HEK293 (cell line): Measurements from ENCODE around the gene ATP5F1D.
A peak's percentile ranks its signal among the peaks of the same experiment; 100 is the strongest.

Experiments
- CTCF ChIA-PET: fragments of 350-600 bp; formaldehyde crosslinking; extraction: SDS; loops from one replicate; lab custom pipeline; 2021; ENCODE audit warnings: antibody characterized with exemption; lab: Yijun Ruan, JAX
- POLR2A ChIA-PET: fragments of 300-600 bp; formaldehyde crosslinking; extraction: SDS; loops from one replicate; lab custom pipeline; 2020; ENCODE audit warnings: antibody characterized with exemption, inconsistent platforms; lab: Yijun Ruan, JAX
- H3K27ac ChIP-seq: fragments of 200-500 bp; sonication (Bioruptor generic); 2 replicates; pipeline ENCODE4 v1.5.1; 2014; ENCODE audit warnings: low read depth, low read length, control low read depth, inconsistent platforms; ENCODE audit errors: extremely low read depth
- H3K36me3 ChIP-seq, 2 experiments: fragments of 200-500 bp in 1 of 2; sonication (Bioruptor generic) in 1 of 2; 1 replicate in 1 of 2; 2 replicates in 1 of 2; pipeline ENCODE4 v1.5.1; 2014 to 2017; ENCODE audit warnings: inconsistent platforms in 2 of 2, low read length in 2 of 2; ENCODE audit not compliant: control insufficient read depth in 2 of 2, insufficient read depth in 1 of 2
- H3K4me1 ChIP-seq: fragments of 200-500 bp; sonication (Bioruptor generic); 2 replicates; pipeline ENCODE4 v1.5.1; 2014; ENCODE audit warnings: mild to moderate bottlenecking, low read length, inconsistent platforms; ENCODE audit not compliant: control insufficient read depth, insufficient read depth
- H3K4me3 ChIP-seq: 2 replicates; pipeline ENCODE4 v1.5.1; 2011; ENCODE audit warnings: low read depth, mild to moderate bottlenecking, control low read depth, low read length, moderate library complexity
- H3K9me3 ChIP-seq: fragments of 200-500 bp; sonication (Bioruptor generic); 2 replicates; pipeline ENCODE4 v1.5.1; 2014; ENCODE audit warnings: low read depth, low read length, inconsistent platforms; ENCODE audit not compliant: control insufficient read depth, insufficient read depth
- BCL11B ChIP-seq: fragments of 450-650 bp; formaldehyde crosslinking; IDR thresholded peaks from 2 replicates; pipeline ENCODE4 v1.5.1; 2016; ENCODE audit warnings: low read depth, missing biosample characterization, missing genetic modification characterization
- GFI1B ChIP-seq: fragments of 450-650 bp; formaldehyde crosslinking; IDR thresholded peaks from 2 replicates; pipeline ENCODE4 v1.5.1; 2016; ENCODE audit warnings: missing biosample characterization, missing genetic modification characterization
- KLF7 ChIP-seq: fragments of 450-650 bp; formaldehyde crosslinking; IDR thresholded peaks from 2 replicates; pipeline ENCODE4 v1.5.1; 2016; ENCODE audit warnings: missing biosample characterization, missing genetic modification characterization, borderline replicate concordance
- SP2 ChIP-seq: fragments of 450-650 bp; formaldehyde crosslinking; IDR thresholded peaks from 2 replicates; pipeline ENCODE4 v1.5.1; 2016; ENCODE audit warnings: missing biosample characterization, missing genetic modification characterization
- TRIM28 ChIP-seq: IDR thresholded peaks from 2 replicates; pipeline ENCODE4 v1.6.1; 2011; ENCODE audit warnings: low read length, control low read depth, borderline replicate concordance
- ZNF112 ChIP-seq: fragments of 450-650 bp; formaldehyde crosslinking; IDR thresholded peaks from 2 replicates; pipeline ENCODE4 v1.5.0; 2017; ENCODE audit warnings: missing biosample characterization, missing genetic modification characterization
- ZNF146 ChIP-seq: fragments of 450-650 bp; formaldehyde crosslinking; IDR thresholded peaks from 2 replicates; pipeline ENCODE4 v1.5.1; 2016; ENCODE audit warnings: missing biosample characterization, missing genetic modification characterization
- ZNF174 ChIP-seq: fragments of 450-650 bp; formaldehyde crosslinking; IDR thresholded peaks from 2 replicates; pipeline ENCODE4 v1.5.0; 2017; ENCODE audit warnings: missing biosample characterization, mild to moderate bottlenecking, missing genetic modification characterization
- ZNF211 ChIP-seq: fragments of 450-650 bp; formaldehyde crosslinking; IDR thresholded peaks from 2 replicates; pipeline ENCODE4 v1.5.1; 2016; ENCODE audit warnings: low read depth, missing biosample characterization, missing genetic modification characterization
- ZNF280D ChIP-seq: fragments of 450-650 bp; formaldehyde crosslinking; IDR thresholded peaks from 2 replicates; pipeline ENCODE4 v1.5.1; 2016; ENCODE audit warnings: missing biosample characterization, missing genetic modification characterization
- ZNF362 ChIP-seq: fragments of 450-650 bp; formaldehyde crosslinking; IDR thresholded peaks from 2 replicates; pipeline ENCODE4 v1.5.1; 2016; ENCODE audit warnings: missing biosample characterization, missing genetic modification characterization
- ZNF391 ChIP-seq: fragments of 450-650 bp; formaldehyde crosslinking; IDR thresholded peaks from 2 replicates; pipeline ENCODE4 v1.5.1; 2016; ENCODE audit warnings: low read depth, missing biosample characterization, missing genetic modification characterization, borderline replicate concordance
- ZNF513 ChIP-seq: fragments of 450-650 bp; IDR thresholded peaks from 2 replicates; pipeline ENCODE4 v1.5.1; 2018; ENCODE audit warnings: missing biosample characterization, missing genetic modification characterization
- ZNF530 ChIP-seq: fragments of 450-650 bp; formaldehyde crosslinking; IDR thresholded peaks from 2 replicates; pipeline ENCODE4 v1.5.1; 2016; ENCODE audit warnings: low read depth, missing biosample characterization, missing genetic modification characterization
- ZNF549 ChIP-seq: fragments of 450-650 bp; IDR thresholded peaks from 2 replicates; pipeline ENCODE4 v1.5.1; 2018; ENCODE audit warnings: missing biosample characterization, missing genetic modification characterization, mild to moderate bottlenecking, inconsistent platforms, moderate library complexity

Gene ATP5F1D

GRCh38 chr19:1234051-1234954 is 7.2 kb upstream of the ATP5F1D start (continued):
- TF ChIP-seq ZNF362 (tag by site-specific recombination) (no peak), TRIM28 (no peak), KLF7 (tag by site-specific recombination) (no peak), ZNF549 (no peak), ZNF280D (tag by site-specific recombination) (no peak), SP2 (tag by site-specific recombination) (no peak), BCL11B (tag by site-specific recombination) (peak; percentile 45), ZNF391 (tag by site-specific recombination) (no peak)

- POLR2A ChIA-PET = no interaction called here
- Histone ChIP-seq H3K27ac (no peak overlapping the region), H3K4me1 (no peaks in the 10 kb centered on the region; the same call in 1 of the 2 replicates), H3K9me3 (no peaks in the 10 kb centered on the region), H3K4me3 (no peak overlapping the region), H3K36me3 (peaks cover 0 to 37% of the 10 kb centered on the region in 2 experiments; a peak in 1 of 3 replicates)
- CTCF ChIA-PET = interaction anchor here (0.7 kb wide), 1 partner anchor 13 kb away, joined by 5 read pairs; no protein-coding TSS in a partner anchor
- TF ChIP-seq ZNF211 = no peak
- no peak for TF ChIP-seq ZNF146
- no peak for TF ChIP-seq ZNF112
- TF ChIP-seq ZNF513 (tag by site-specific recombination) = no peak
- TF ChIP-seq GFI1B (tag by site-specific recombination) = no peak
- no peak for TF ChIP-seq ZNF530 (tag by site-specific recombination)
- no peak for TF ChIP-seq ZNF174 (tag by site-specific recombination)
Measured at GRCh38 chr19:1234955-1235380, 6.6 kb upstream of the ATP5F1D start.
